ENCODE results near the gene TSPAN11. TPM values are rescaled to one million over a fixed set of nuclear protein-coding genes. Genes with fewer than 3 reads are reported as not detected.

The TSPAN11 gene
- total RNA-seq, 4 donors from 2014 or later = 1.5 to 3.0 (median 2.9) TPM

DNA sequence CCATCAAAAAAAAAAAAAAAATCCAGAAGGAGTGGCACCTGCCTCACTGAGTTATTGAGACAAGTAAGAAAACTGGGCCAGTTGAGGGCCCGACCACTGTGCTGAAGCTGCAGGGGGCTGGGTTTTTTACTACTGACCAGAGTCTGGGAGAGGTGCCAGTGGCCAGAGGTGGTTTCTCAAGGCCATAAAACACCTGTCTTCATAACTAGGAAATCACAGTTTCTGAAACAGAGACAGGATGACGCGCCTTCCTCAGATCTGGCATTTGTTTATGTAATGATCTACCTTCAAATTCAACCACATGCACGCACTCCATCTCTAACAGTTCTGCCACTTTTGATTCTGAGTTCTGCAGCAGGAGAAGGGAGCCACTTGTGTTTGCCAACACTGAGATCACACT lies 12.7 kb downstream of the TSPAN11 start:
- Histone ChIP-seq H3K27ac (no peak overlapping the region), H3K4me1 (no peaks in the 10 kb centered on the region), H3K4me3 (no peak overlapping the region), H3K36me3 (no peaks in the 10 kb centered on the region), H3K9me3 (no peaks in the 10 kb centered on the region), H3K27me3 (no peaks in the 10 kb centered on the region)
- WGBS, 2 donors (ENCODE audit: low coverage in 1 of 2) = 53 to 62% methylated on average over 3 to 4 of the region's 4 CpGs
- in situ Hi-C loops (cut with MboI; ENCODE audit: low pct_ligation_motif_present in 1 of 4, low pct_unique_long_range_greater_than_20kb in 1 of 4, low sequenced_read_pairs in 3 of 4) = no loop called here
- no peak for DNase-seq
- TF ChIP-seq EP300 (IDR thresholded peaks at IDR 0.05; ENCODE audit: low read depth) (no peak), POLR2A (IDR thresholded peaks at IDR 0.05) (no peak), POLR2AphosphoS5 (IDR thresholded peaks at IDR 0.05) (no peak)
- TF ChIP-seq, protein P1, sequence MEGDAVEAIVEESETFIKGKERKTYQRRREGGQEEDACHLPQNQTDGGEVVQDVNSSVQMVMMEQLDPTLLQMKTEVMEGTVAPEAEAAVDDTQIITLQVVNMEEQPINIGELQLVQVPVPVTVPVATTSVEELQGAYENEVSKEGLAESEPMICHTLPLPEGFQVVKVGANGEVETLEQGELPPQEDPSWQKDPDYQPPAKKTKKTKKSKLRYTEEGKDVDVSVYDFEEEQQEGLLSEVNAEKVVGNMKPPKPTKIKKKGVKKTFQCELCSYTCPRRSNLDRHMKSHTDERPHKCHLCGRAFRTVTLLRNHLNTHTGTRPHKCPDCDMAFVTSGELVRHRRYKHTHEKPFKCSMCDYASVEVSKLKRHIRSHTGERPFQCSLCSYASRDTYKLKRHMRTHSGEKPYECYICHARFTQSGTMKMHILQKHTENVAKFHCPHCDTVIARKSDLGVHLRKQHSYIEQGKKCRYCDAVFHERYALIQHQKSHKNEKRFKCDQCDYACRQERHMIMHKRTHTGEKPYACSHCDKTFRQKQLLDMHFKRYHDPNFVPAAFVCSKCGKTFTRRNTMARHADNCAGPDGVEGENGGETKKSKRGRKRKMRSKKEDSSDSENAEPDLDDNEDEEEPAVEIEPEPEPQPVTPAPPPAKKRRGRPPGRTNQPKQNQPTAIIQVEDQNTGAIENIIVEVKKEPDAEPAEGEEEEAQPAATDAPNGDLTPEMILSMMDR (IDR thresholded peaks at IDR 0.05) = no peak
- intact Hi-C loops (cut with DNase I; ENCODE audit: low total_unique reads) = no loop called here

DNA sequence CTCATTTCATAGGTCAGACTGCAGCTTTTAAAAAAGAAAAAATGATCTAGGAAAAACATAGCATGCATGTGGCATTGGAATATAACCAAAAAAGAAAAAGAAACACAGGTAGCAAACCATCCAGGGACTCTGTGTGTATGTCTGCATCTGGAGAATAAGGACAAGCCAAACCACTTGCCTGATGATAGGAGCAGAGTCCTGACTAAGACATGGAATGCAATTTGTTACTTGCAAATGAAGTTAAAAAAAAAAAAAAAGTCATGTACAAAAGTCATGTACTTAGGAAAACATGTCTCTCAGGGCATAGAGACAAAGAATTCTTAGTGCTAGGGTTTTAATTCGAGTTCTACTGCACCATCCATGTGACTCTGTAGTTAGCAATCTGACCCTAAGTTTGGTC lies 15.9 kb downstream of the TSPAN11 start:
- Histone ChIP-seq H3K4me1 (no peaks in the 10 kb centered on the region), H3K9me3 (no peaks in the 10 kb centered on the region), H3K36me3 (no peaks in the 10 kb centered on the region), H3K27me3 (no peaks in the 10 kb centered on the region), H3K4me3 (no peak overlapping the region), H3K27ac (no peak overlapping the region)
- in situ Hi-C loops (cut with MboI; ENCODE audit: low pct_ligation_motif_present in 1 of 4, low pct_unique_long_range_greater_than_20kb in 1 of 4, low sequenced_read_pairs in 3 of 4) (no loop called here), intact Hi-C loops (cut with DNase I; ENCODE audit: low total_unique reads) (no loop called here)
- WGBS, 2 donors (ENCODE audit: low coverage in 1 of 2) = 41 to 83% methylated on average over 1 of the region's 1 CpG
- DNase-seq = no peak
- no peak for TF ChIP-seq EP300 (IDR thresholded peaks at IDR 0.05; ENCODE audit: low read depth)
- no peak for TF ChIP-seq POLR2AphosphoS5 (IDR thresholded peaks at IDR 0.05)

DNA sequence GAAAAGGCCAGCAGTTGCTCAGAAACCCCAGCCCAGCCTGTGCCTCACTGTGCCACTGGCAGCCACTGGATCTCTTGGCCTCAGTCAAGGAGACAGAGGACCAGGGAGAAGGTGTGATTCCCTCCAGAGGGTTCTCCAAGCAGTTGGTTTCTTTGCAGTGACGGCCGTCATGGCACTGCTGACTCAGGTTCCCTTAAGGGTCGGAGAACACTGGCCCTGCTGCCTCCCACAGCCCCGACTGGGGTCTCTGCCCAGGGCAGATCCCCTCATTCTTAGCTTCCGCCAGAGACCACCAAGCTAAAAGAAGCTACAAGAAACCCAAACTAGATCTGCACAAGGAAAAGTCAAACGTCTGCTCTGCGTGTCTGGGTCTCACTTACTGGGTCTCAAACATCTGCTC lies 16.4 kb downstream of the TSPAN11 start:
- no peaks in the 10 kb centered on the region for H3K27me3 ChIP-seq
- H3K4me3 ChIP-seq = no peak overlapping the region
- TF ChIP-seq POLR2A (IDR thresholded peaks at IDR 0.05) = no peak
- TF ChIP-seq POLR2AphosphoS5 (IDR thresholded peaks at IDR 0.05) = no peak
- no peak for TF ChIP-seq EP300 (IDR thresholded peaks at IDR 0.05; ENCODE audit: low read depth)
- TF ChIP-seq, protein P1 (IDR thresholded peaks at IDR 0.05) = no peak
- H3K27ac ChIP-seq = no peak overlapping the region
- 74 to 83% methylated on average over 2 to 7 of the region's 7 CpGs for WGBS, 2 donors (ENCODE audit: low coverage in 1 of 2)
- H3K36me3 ChIP-seq = no peaks in the 10 kb centered on the region
- in situ Hi-C loops (cut with MboI; ENCODE audit: low pct_ligation_motif_present in 1 of 4, low pct_unique_long_range_greater_than_20kb in 1 of 4, low sequenced_read_pairs in 3 of 4) (no loop called here), intact Hi-C loops (cut with DNase I; ENCODE audit: low total_unique reads) (no loop called here)
- H3K4me1 ChIP-seq = no peaks in the 10 kb centered on the region
- DNase-seq = no peak
- no peaks in the 10 kb centered on the region for H3K9me3 ChIP-seq

DNA sequence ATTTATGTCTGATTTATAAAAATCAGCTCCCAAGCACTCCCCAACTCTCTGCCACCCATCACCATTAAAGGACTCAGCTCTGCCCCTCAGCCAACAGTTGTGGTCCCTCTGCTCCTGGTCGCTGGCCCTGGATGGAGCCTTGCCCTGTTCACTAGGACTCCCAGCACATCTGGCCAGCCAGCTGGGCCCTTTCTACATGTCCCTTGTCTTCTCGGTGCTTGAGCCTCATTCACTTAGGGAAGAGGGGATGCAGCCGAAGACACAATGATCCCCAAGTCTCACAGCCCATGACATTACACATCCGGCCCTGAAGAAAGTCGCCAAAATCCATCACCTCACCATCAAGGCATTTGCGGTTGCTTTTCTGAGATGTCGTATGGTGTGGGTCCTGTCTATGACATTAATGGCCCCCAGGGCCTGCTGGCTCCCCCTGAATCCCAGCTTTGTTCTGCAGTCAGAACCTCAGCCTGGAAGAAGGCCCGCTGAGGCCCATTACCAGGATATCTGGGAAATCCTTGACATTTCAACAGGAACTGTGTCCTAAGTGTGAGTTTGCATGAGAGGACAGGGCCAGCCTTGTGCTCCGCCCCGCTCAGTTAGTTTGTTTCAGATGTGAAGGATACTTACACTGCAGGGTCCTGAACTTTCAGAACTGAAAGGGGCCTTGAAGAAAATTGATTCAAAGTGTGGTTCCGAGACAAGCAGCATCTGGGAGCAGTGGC lies 19.1 kb downstream of the TSPAN11 start:
- Histone ChIP-seq H3K27ac (peak overlapping the region in 1 of 4 donors; percentile 43), H3K4me3 (no peak overlapping the region), H3K4me1 (no peaks in the 10 kb centered on the region), H3K27me3 (no peaks in the 10 kb centered on the region), H3K9me3 (no peaks in the 10 kb centered on the region), H3K36me3 (no peaks in the 10 kb centered on the region)
- intact Hi-C loops (cut with DNase I; ENCODE audit: low total_unique reads) = no loop called here
- in situ Hi-C loops (cut with MboI; ENCODE audit: low pct_ligation_motif_present in 1 of 4, low pct_unique_long_range_greater_than_20kb in 1 of 4, low sequenced_read_pairs in 3 of 4) = no loop called here
- TF ChIP-seq EP300 (IDR thresholded peaks at IDR 0.05; ENCODE audit: low read depth) (no peak), POLR2A (IDR thresholded peaks at IDR 0.05) (no peak), POLR2AphosphoS5 (IDR thresholded peaks at IDR 0.05) (no peak)
- TF ChIP-seq, protein P1 (IDR thresholded peaks at IDR 0.05) = no peak
- DNase-seq = no peak
- 90% methylated on average over 11 of the region's 11 CpGs; no CpG with 5 or more reads in 1 of the 2 donors for WGBS, 2 donors (ENCODE audit: low coverage in 1 of 2)
